Epithelial cell of prostate (primary cell): Measurements from ENCODE around the gene BEND6.

ENCODE experiments used
- DNase-seq: peaks from one replicate; pipeline ENCODE4 v3.0.0-alpha.2; 2011; ENCODE audit warnings: low read depth, low spot score
- H3K27ac ChIP-seq: fragments of 450-650 bp; 2 replicates; pipeline ENCODE4 v1.5.1; 2017; ENCODE audit warnings: mild to moderate bottlenecking

Gene BEND6

GRCh38 chr6:57075092-57075491, 120.2 kb downstream of the BEND6 start:
- no peak overlapping the region for H3K27ac ChIP-seq

More at GRCh38 chr6:57075092-57075491, 120.2 kb downstream of the BEND6 start:
- DNase-seq = no peak
